ENCODE measurements around the gene PTPRM. TPM values are rescaled to one million over a fixed set of nuclear protein-coding genes. Genes with fewer than 3 reads are reported as not detected.

The PTPRM gene
- total and polyA plus RNA-seq, 2 of the 8 experiments (the other 6 are each of a cell fraction or from before 2014, with no cell fraction given): 4.1 to 7.0 TPM

DNA sequence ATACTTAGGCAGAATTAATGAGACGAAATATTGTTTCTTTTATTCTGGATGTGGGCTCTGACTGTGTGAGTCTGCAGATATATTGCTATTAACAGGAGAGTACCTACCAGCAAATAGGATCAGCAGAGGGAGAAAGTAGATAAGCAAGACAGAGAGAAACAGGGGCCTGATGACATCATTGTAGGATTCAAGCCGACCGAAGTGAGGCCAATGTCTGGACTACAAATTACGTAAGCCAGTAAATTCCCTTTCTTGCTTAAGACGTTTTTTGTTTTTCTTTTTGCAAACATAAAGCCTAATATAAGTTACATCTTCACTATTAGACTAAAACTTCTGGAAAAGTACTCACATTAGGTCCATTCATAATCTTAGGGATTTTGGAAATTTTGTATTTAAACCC is 21.4 kb upstream of the PTPRM start:
- Histone ChIP-seq H3K14ac (ENCODE audit: insufficient read length) (no peak overlapping the region), H3K23me2 (ENCODE audit: low read depth, low read length) (no peaks in the 10 kb centered on the region), H2AK5ac (ENCODE audit: low read depth, low read length) (no peak overlapping the region), H3K27me3 (replicated peaks in 1 of 4; ENCODE audit: control insufficient read depth in 3 of 4, extremely low read depth in 1 of 4, insufficient read depth in 3 of 4, low read length in 3 of 4) (no peaks in the 10 kb centered on the region), H2BK5ac (ENCODE audit: low read depth, low read length) (no peak overlapping the region), H3K36me3 (ENCODE audit: control insufficient read depth in 2 of 4, insufficient read depth in 4 of 4, low read length in 3 of 4) (no peaks in the 10 kb centered on the region), H4K91ac (replicated peaks; ENCODE audit: insufficient read length, low read length) (no peak overlapping the region), H3K4ac (replicated peaks; ENCODE audit: insufficient read length, low read depth, low read length) (no peak overlapping the region), H4K8ac (ENCODE audit: extremely low read depth, insufficient read depth, low read length) (no peak overlapping the region), H3K18ac (ENCODE audit: extremely low read depth, low read length) (no peak overlapping the region), H4K20me1 (replicated peaks in 1 of 2; ENCODE audit: control insufficient read depth in 1 of 2, insufficient read depth in 2 of 2, low read length in 2 of 2) (no peaks in the 10 kb centered on the region), H3K79me1 (ENCODE audit: low read depth, low read length) (no peaks in the 10 kb centered on the region), H3K9ac (replicated peaks in 1 of 4; ENCODE audit: extremely low read depth in 1 of 4, low read depth in 3 of 4, low read length in 3 of 4) (no peak overlapping the region), H3K9me3 (ENCODE audit: insufficient read depth in 2 of 2, low read depth in 1 of 2, low read length in 1 of 2) (no peaks in the 10 kb centered on the region), H2BK20ac (ENCODE audit: low read length) (no peak overlapping the region), H2BK15ac (ENCODE audit: low read length) (no peak overlapping the region), H3K4me2 (ENCODE audit: insufficient read depth in 1 of 2, low read depth in 2 of 2, low read length in 2 of 2) (no peak overlapping the region), H3K4me3 (ENCODE audit: extremely low read depth in 1 of 4, insufficient read depth in 2 of 4, low read depth in 3 of 4, low read length in 4 of 4) (no peak overlapping the region), H3K27ac (ENCODE audit: low read depth, low read length) (no peak overlapping the region), H3K56ac (replicated peaks; ENCODE audit: insufficient read length, low read depth, low read length) (no peak overlapping the region), H2BK12ac (ENCODE audit: low read depth, low read length) (no peak overlapping the region), H2AFZ (ENCODE audit: low read length) (no peak overlapping the region), H4K5ac (ENCODE audit: insufficient read length, low read depth, low read length) (no peak overlapping the region), H3K23ac (ENCODE audit: insufficient read length) (no peak overlapping the region), H3K79me2 (ENCODE audit: control insufficient read depth in 1 of 2, insufficient read depth in 2 of 2, low read length in 2 of 2) (no peaks in the 10 kb centered on the region), H3K4me1 (replicated peaks in 1 of 4; ENCODE audit: control insufficient read depth in 3 of 4, insufficient read depth in 4 of 4, low read length in 3 of 4) (no peaks in the 10 kb centered on the region), H2BK120ac (replicated peaks; ENCODE audit: low read depth, low read length) (no peak overlapping the region)
- DNase-seq (ENCODE audit: low read depth in 1 of 2, low spot score in 2 of 2) (no peak), FAIRE-seq (no peak)
- TF ChIP-seq CEBPB (IDR thresholded peaks at IDR 0.05; ENCODE audit: low read depth, low read length) (no peak), SRF (IDR thresholded peaks at IDR 0.05; ENCODE audit: low read depth, low read length) (no peak), HDAC6 (IDR thresholded peaks at IDR 0.05; ENCODE audit: low read depth, low read length) (no peak), BRCA1 (IDR thresholded peaks at IDR 0.05; ENCODE audit: low read depth, low read length) (no peak), TCF12 (IDR thresholded peaks at IDR 0.05; ENCODE audit: low read depth, low read length) (no peak), MAFK (IDR thresholded peaks at IDR 0.05; ENCODE audit: low read depth, low read length) (no peak), NANOG (IDR thresholded peaks at IDR 0.05; ENCODE audit: insufficient read depth, low read depth, low read length, poor library complexity, severe bottlenecking) (no peak), ASH2L (IDR thresholded peaks at IDR 0.05; ENCODE audit: low read length) (no peak), KDM5A (IDR thresholded peaks at IDR 0.05; ENCODE audit: low read length) (no peak)
- TF ChIP-seq, protein P1, sequence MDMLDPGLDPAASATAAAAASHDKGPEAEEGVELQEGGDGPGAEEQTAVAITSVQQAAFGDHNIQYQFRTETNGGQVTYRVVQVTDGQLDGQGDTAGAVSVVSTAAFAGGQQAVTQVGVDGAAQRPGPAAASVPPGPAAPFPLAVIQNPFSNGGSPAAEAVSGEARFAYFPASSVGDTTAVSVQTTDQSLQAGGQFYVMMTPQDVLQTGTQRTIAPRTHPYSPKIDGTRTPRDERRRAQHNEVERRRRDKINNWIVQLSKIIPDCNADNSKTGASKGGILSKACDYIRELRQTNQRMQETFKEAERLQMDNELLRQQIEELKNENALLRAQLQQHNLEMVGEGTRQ (IDR thresholded peaks at IDR 0.05; ENCODE audit: low read length): no peak
- 80% methylated on average over 5 of the region's 5 CpGs; no CpG with 5 or more reads in 1 of the 2 experiments for WGBS, 2 experiments (ENCODE audit: extremely low coverage in 1 of 2, insufficient coverage in 1 of 2, insufficient read length in 1 of 2, insufficient replicate concordance in 2 of 2, low coverage in 1 of 2, low lambda C conversion rate in 2 of 2, missing lambda C conversion rate in 1 of 2)
- ChIA-PET POLR2A (ENCODE audit: partially characterized antibody) (no interaction called here), CTCF (ENCODE audit: partially characterized antibody) (no interaction called here)
